HG03280 (cell line): ENCODE data around the gene MED15.
"Not testable (repeated sequence)": the region's sequence is repeated elsewhere in the genome, so short reads cannot be mapped to it uniquely, and the experiment has no call there.

ENCODE experiments used
- ATAC-seq: cut with Tn5 transposase; IDR thresholded peaks from one replicate; pipeline ENCODE4 v1.9.1; 2021; ENCODE audit warnings: mild to moderate bottlenecking, moderate library complexity; ENCODE audit not compliant: unreplicated experiment

The MED15 gene

DNA sequence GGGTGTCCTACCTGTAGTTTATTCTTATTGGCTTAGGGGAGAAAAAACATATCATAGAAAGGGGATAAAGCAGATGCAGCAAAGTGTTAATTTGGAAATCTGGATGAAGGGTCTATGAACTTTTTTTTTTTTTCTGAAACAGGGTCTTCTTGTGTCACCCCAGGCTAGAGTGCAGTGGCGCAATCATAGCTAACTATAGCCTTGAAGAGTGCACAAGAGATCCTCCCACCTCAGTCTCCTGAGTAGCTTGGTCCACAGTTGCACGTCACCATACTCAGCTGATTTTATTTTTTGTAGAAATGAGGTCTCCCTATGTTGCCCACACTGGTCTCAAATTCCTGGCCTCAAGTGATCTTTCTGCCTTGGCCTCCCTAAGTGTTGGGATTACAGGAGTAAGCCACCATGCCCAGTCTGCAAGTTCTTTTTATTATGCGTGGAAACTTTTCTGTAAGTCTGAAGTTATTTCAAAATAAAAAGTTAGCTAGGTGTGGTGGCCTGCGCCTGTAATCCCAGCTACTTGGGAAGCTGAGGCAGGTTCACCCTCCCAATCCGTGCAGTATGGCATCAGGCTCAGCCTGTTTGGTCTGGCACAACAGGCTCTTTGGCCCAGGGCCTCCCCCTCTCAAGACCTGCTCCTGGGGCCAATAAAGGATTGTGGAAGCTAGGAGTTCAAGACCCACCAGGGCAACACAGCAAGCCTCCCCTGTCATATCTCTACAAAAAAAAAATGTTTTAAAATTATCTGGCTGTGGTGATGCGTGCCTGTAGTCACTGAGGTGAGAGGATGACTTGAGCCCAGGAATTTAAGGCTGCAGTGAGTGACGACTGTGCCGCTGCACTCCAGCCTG lies 111.9 kb downstream of the MED15 start:
- no peak for ATAC-seq

DNA sequence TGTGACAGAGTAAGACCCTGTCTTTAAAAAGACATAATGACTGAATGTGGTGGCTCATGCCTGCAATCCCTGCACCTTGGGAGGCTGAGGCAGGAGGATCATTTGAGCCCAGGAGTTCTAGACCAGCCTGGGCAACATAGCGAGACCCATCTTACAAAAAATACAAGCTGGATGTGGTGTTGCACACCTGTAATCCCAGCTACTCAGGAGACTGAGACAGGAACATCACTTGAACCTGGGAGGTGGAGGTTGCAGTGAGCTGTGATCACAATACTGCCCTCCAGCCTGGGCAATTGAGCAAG lies 112.4 kb downstream of the MED15 start:
- ATAC-seq = not testable (repeated sequence)

- ATAC-seq = no peak
These were observed 113.8 kb downstream of the MED15 start for GRCh38 chr22:20621162-20621561.

DNA sequence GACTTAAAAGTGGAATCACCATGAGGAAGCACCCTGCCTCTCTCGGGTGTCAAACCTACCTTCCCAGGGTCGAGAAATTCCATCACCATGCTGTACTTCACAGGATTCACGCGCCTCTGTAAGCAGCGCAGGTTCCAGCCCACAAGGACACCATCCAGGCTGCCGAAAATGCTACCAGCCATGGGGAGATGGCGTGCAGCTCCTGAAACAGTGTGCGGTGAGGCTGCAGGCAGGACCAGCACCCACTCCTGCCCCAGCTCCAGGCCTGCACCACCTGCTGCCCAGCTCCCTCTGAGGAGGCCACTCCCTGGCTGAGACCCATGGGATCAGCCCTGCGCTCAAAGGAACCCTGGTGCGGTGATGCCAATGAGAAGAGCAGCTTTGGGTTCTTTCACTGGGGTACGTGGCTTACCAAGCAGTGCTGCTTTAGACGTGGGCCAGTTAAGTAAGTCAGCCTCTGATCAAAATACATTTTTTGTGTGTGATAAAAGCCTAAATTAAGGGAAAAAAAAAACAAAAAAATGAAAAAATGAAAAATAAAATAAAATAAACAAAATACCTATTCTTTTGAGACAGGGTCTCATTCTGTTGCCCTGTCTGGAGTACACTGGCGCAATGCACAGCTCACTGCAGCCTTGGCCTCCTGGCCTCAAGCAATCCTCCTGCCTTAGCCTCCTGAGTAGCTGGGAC lies 115.4 kb downstream of the MED15 start:
- no peak for ATAC-seq

GRCh38 chr22:20624161-20624616 lies 116.8 kb downstream of the MED15 start:
- peak; percentile 70 for ATAC-seq

DNA sequence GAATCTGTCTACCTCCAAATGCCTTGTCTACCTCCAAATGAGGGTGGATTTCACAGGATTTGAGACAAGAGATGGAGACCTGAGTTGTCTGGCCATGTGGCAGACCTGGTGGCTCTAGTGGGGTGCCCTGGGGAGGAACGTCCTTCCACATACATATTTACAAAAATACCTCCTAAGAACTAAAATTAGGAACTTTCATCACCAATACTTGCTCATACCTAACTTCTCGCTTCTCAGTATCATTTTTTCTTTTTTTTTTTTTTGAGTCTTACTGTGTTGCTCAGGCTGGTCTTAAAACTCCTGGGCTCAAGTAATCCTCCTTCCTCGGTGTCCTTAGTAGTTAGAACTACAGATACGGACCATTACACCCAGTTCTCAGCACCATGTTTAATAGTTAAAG lies 117.9 kb downstream of the MED15 start:
- no peak for ATAC-seq

DNA sequence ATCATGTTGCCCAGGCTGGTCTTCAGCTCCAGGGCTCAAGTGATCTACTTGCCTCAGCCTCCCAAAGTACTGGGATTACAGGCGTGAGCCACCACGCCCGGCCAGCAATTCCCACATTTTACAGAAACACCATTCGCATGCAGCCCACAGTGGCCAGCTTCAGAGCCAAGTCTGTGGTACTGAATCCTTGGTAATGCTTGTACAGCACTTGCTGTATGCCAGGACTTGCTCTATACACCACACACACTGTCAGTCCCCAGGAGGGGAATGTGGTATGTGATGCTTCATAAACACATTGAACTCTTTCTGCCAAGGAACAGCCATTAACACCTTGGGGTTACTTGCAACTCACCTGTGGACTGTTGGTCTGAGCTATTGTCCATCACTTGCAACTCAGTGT lies 119.4 kb downstream of the MED15 start:
- no peak for ATAC-seq

- ATAC-seq = no peak
These were observed 120.0 kb downstream of the MED15 start for GRCh38 chr22:20627432-20627831.

DNA sequence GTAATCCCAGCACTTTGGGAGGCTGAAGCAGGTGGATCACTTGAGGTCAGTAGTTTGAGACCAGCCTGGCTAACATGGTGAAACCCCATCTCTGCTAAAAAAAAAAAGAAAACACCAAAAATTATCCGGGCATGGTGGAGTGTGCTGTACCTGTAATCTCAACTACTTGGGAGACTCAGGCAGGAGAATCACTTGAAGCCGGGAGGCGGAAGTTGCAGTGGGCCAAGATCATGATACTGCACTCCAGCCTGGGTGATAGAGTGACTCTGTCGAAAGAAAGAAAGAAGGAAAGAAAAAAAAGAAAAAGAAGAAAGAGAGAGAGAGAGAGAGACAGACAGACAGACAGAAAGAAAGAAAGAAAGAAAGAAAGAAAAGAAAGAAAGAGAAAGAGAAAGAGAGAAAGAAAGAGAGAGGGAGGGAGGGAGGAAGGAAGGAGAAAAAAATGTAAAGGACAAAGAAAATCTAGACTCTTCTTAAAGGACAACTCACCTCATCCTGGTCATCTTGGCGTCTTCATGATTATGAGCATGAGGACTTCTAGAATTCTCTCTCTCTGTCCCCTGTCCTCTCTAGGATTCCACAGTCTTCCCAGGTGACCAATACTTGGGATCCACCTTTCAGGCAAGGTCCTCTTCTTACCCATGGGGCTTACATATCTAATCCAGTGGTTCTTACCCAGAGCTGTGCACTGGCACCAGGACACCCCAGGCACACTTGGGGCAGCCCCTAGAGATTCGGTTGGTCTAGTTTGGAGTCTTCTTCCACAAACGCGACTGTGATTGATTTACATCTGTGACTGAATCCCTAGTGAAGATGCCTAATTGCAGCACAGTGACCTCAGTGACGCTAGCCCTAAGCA lies 120.9 kb downstream of the MED15 start:
- no peak for ATAC-seq

GRCh38 chr22:20629401-20629800 lies 122.0 kb downstream of the MED15 start:
- ATAC-seq = no peak

DNA sequence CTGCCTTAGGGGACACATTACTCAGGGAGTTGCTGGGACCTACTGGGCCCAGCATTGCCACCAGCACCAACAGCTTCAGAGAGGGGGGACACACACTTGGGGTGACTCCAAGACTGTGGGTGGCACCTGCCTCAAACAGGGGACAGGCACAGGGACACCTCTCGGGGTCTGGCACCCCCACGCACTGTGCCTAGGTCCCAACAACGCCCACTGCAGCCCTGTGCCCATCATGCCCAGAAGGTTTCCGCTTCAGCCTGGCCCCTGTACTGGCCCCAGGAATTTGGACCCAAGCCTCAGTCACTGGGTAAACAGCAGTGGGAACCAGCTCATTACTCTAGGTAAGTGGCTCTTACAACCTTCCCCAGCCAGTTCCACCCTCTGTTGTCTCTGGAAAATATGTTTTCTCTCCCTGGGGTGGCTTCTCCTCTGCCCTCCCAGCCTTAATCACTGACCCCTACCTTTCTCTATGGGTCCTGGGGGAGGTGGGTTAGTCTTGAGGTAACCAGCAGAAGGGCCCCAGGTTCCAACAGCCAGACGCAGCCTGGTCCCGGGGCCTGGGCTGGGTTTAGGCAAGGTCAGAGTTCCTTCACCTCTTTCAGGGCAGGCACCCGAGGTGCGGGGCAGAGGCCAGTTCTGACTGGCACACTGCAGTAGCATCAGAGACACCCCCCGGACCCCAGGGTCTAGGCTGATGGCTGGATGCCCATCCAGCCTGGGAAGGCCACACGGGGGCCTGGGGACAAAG lies 123.6 kb downstream of the MED15 start:
- ATAC-seq = no peak

- no peak for ATAC-seq
These were observed 124.7 kb downstream of the MED15 start for GRCh38 chr22:20632082-20632481.

DNA sequence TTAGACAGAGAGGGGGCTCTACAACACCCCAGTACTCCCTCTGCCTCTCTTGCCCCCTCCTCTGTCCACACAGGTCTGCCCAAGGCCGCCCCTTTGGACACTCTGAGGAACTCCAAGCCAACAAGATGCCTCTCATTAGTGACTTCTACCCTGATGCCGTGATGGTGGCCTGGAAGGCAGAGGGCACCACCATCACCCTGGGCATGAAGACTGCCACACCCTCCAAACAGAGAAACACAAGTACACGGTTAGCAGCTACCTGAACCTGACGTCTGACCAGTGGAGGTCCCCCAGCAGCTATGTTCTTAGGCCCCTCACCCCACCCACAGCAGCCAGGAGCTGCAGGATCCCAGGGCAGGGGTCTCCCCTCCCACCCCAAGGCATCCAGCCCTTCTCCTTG lies 125.1 kb downstream of the MED15 start:
- ATAC-seq = no peak

GRCh38 chr22:20634560-20635226 lies 127.3 kb downstream of the MED15 start:
- no peak for ATAC-seq

DNA sequence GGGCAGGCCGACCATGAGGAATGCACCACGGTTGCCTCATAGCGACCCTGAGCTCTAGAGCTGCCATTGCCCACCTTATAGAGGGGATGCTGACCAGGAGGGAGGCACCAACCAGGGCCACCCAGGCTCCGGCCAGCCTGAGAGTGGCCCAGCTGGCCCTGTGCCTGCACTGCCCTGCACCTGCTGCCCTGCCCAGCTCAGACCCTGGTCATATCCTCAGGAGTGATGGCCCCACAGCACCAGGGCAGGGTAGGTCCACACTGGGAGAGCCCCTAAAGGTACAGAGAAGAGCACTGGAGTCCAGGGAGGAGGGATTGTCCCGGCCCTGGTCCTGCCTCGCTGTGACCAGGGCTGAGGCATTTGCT lies 127.8 kb downstream of the MED15 start:
- ATAC-seq = no peak

GRCh38 chr22:20636075-20636812 lies 128.8 kb downstream of the MED15 start:
- ATAC-seq = no peak

DNA sequence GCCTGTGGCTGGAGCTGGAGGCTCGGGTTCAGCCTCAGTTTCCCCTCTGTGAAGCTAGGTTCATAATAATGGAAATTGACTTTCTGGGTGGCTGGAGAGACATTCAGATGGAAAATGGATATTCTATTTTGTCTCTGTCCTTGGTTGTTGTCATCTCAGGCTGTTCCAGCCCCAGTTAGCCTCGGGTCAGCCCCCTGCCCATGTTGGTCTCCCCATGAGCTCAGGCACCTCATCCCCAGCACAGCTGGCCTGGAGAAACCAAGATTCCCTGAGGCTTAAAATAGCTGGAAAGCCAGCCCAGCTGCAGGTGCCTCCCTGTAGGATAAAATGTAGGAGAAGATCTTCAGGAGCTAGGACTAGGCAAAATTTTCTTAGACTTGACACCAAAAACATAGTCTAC lies 129.5 kb downstream of the MED15 start:
- no peak for ATAC-seq
